ENCODE results near the gene TNPO3.

Gene TNPO3

GRCh38 chr7:128937647-128938543 is 117.0 kb downstream of the TNPO3 start, which contains the start of gene IRF5:
TSS of gene IRF5 (plus strand) at chr7:128937927. CDS start at chr7:128942082, 4,155 bp downstream.
- no peak for DNase-seq (ENCODE audit: low read depth)

GRCh38 chr7:128937271-128937646 is 117.7 kb downstream of the TNPO3 start:
- no peak for TF ChIP-seq CTCF (IDR thresholded peaks at IDR 0.05; ENCODE audit: control insufficient read depth, insufficient read depth, low read depth, low read length, missing control alignments)
- no peak overlapping the region for H3K4me3 ChIP-seq (ENCODE audit: control insufficient read depth, low read depth, low read length)
- DNase-seq (ENCODE audit: low read depth), result no peak

More at GRCh38 chr7:128937647-128938543, 117.0 kb downstream of the TNPO3 start, which contains the start of gene IRF5:
- TF ChIP-seq CTCF (IDR thresholded peaks at IDR 0.05; ENCODE audit: control insufficient read depth, insufficient read depth, low read depth, low read length, missing control alignments), result no peak
- peak within 1 kb of the TSS; percentile 47 for H3K4me3 ChIP-seq (ENCODE audit: control insufficient read depth, low read depth, low read length)

- H3K4me3 ChIP-seq (ENCODE audit: control insufficient read depth, low read depth, low read length), result no peak overlapping the region
- TF ChIP-seq CTCF (IDR thresholded peaks at IDR 0.05; ENCODE audit: control insufficient read depth, insufficient read depth, low read depth, low read length, missing control alignments), result no peak
- DNase-seq (ENCODE audit: low read depth), result no peak
These were observed 118.1 kb downstream of the TNPO3 start for GRCh38 chr7:128936798-128937197.

- H3K4me3 ChIP-seq (ENCODE audit: control insufficient read depth, low read depth, low read length), result no peak overlapping the region
- DNase-seq (ENCODE audit: low read depth), result no peak
- no peak for TF ChIP-seq CTCF (IDR thresholded peaks at IDR 0.05; ENCODE audit: control insufficient read depth, insufficient read depth, low read depth, low read length, missing control alignments)
These were observed 119.6 kb downstream of the TNPO3 start for GRCh38 chr7:128935342-128935730.

GRCh38 chr7:128934361-128935341 is 120.3 kb downstream of the TNPO3 start:
- H3K4me3 ChIP-seq (ENCODE audit: control insufficient read depth, low read depth, low read length), result no peak overlapping the region
- TF ChIP-seq CTCF (IDR thresholded peaks at IDR 0.05; ENCODE audit: control insufficient read depth, insufficient read depth, low read depth, low read length, missing control alignments), result no peak
- DNase-seq (ENCODE audit: low read depth), result no peak

GRCh38 chr7:128933180-128933891 is 121.6 kb downstream of the TNPO3 start:
- no peak overlapping the region for H3K4me3 ChIP-seq (ENCODE audit: control insufficient read depth, low read depth, low read length)

More at GRCh38 chr7:128933180-128933891, 121.6 kb downstream of the TNPO3 start:
- no peak for TF ChIP-seq CTCF (IDR thresholded peaks at IDR 0.05; ENCODE audit: control insufficient read depth, insufficient read depth, low read depth, low read length, missing control alignments)
- DNase-seq (ENCODE audit: low read depth), result no peak

Measured in AG09309 (cell line).